Nucleus accumbens (tissue), 56 donors: ENCODE results near the gene FGF12.
A peak's percentile ranks its signal among the peaks of the same experiment; 100 is the strongest.
"Not testable (repeated sequence)": the region's sequence is repeated elsewhere in the genome, so short reads cannot be mapped to it uniquely, and the experiment has no call there.

ENCODE experiments used
- DNase-seq, 56 donors: peaks; one replicate each; lab custom pipeline; 2025; lab: John Stamatoyannopoulos, UW

The FGF12 gene

GRCh38 chr3:192607798-192608197 is 119.5 kb downstream of the FGF12 start:
- no peak for DNase-seq

GRCh38 chr3:192597913-192598312 is 129.4 kb downstream of the FGF12 start:
- DNase-seq, result no peak

- DNase-seq, result no peak
Observed at GRCh38 chr3:192597506-192597905, 129.8 kb downstream of the FGF12 start.

- no peak for DNase-seq
Observed at GRCh38 chr3:192578729-192579128, 148.6 kb downstream of the FGF12 start.

GRCh38 chr3:192577811-192578210 is 149.5 kb downstream of the FGF12 start:
- no peak for DNase-seq

GRCh38 chr3:192577271-192577670 is 150.1 kb downstream of the FGF12 start:
- no peak for DNase-seq

- DNase-seq, result not testable (repeated sequence)
Observed at GRCh38 chr3:192576704-192577103, 150.6 kb downstream of the FGF12 start.

- no peak for DNase-seq
Observed at GRCh38 chr3:192575879-192576506, 151.3 kb downstream of the FGF12 start.

GRCh38 chr3:192573240-192573639 is 154.1 kb downstream of the FGF12 start:
- no peak for DNase-seq

GRCh38 chr3:192570821-192571791 is 156.2 kb downstream of the FGF12 start:
- DNase-seq, result peak in 39 of 56 donors; percentile 1 to 70 (median 22)

GRCh38 chr3:192570315-192570714 is 157.0 kb downstream of the FGF12 start:
- no peak for DNase-seq

GRCh38 chr3:192566706-192567290 is 160.5 kb downstream of the FGF12 start:
- DNase-seq, result peak in 54 of 56 donors; percentile 5 to 92 (median 59)

- no peak for DNase-seq
Observed at GRCh38 chr3:192564611-192565010, 162.7 kb downstream of the FGF12 start.

GRCh38 chr3:192563417-192563816 is 163.9 kb downstream of the FGF12 start:
- DNase-seq, result no peak

- DNase-seq, result no peak
Observed at GRCh38 chr3:192553707-192554106, 173.6 kb downstream of the FGF12 start.

- DNase-seq, result no peak
Observed at GRCh38 chr3:192550356-192550755, 177.0 kb downstream of the FGF12 start.

GRCh38 chr3:192545333-192545732 is 182.0 kb downstream of the FGF12 start:
- no peak for DNase-seq

- no peak for DNase-seq
Observed at GRCh38 chr3:192543163-192543562, 184.2 kb downstream of the FGF12 start.

- no peak for DNase-seq
Observed at GRCh38 chr3:192516820-192517219, 210.5 kb downstream of the FGF12 start.

GRCh38 chr3:192515664-192516045 is 211.7 kb downstream of the FGF12 start:
- DNase-seq, result no peak
